NB4 (cell line): ENCODE data around the gene FA2H.

Experiments used
- CTCF ChIP-seq: IDR thresholded peaks from one replicate; pipeline ENCODE4 v1.5.1; 2012; ENCODE audit warnings: low read depth, low read length
- MAX ChIP-seq: IDR thresholded peaks from 2 replicates; pipeline ENCODE4 v1.6.1; 2011; ENCODE audit warnings: low read depth, low read length
- MYC ChIP-seq: IDR thresholded peaks from 2 replicates; pipeline ENCODE4 v1.6.1; 2011; ENCODE audit warnings: low read depth, low read length
- POLR2A ChIP-seq: IDR thresholded peaks from 2 replicates; pipeline ENCODE4 v1.6.1; 2011; ENCODE audit warnings: mild to moderate bottlenecking; ENCODE audit not compliant: insufficient read length; ENCODE audit errors: extremely low read depth

GRCh38 chr16:74776926-74777325 is 2.3 kb upstream of the FA2H start:
- TF ChIP-seq CTCF (no peak), POLR2A (no peak), MYC (no peak), MAX (no peak)
